H7 (cell line): ENCODE measurements around the gene SLFN11. TPM values are rescaled to one million over a fixed set of nuclear protein-coding genes. Genes with fewer than 3 reads are reported as not detected.

Experiments
- DNase-seq: peaks from one replicate; pipeline ENCODE4 v3.0.0; 2012
- H3K27me3 ChIP-seq: 2 replicates; pipeline ENCODE4 v1.6.0; 2011; ENCODE audit warnings: mild to moderate bottlenecking, low read length; ENCODE audit not compliant: control insufficient read depth, insufficient read depth
- H3K36me3 ChIP-seq: replicated peaks from 2 replicates; pipeline ENCODE4 v1.5.1; 2011; ENCODE audit warnings: low read length; ENCODE audit not compliant: control insufficient read depth, insufficient read depth
- H3K4me3 ChIP-seq: 2 replicates; pipeline ENCODE4 v1.5.1; 2011; ENCODE audit warnings: low read depth, mild to moderate bottlenecking, control low read depth, low read length, moderate library complexity; ENCODE audit not compliant: insufficient read depth
- total RNA-seq: library from RNA; depleted of rRNA; stranded (reverse); fragments of >200 nt; shearing (Covaris generic); gene quantifications from 2 replicates; pipeline ENCODE4 v1.2.3, GENCODE V29; 2014

SLFN11 gene
- total RNA-seq, 1 experiment from 2014 or later = 0.21 TPM

GRCh38 chr17:35373984-35374765 is 754 bp upstream of the SLFN11 start:
- DNase-seq = peak; percentile 57
- peaks cover 65% of the 10 kb centered on the region for H3K27me3 ChIP-seq
- peak overlapping the region; percentile 44 for H3K4me3 ChIP-seq
- H3K36me3 ChIP-seq = no peaks in the 10 kb centered on the region

- H3K4me3 ChIP-seq = peak overlapping the region; percentile 44
- no peaks in the 10 kb centered on the region for H3K36me3 ChIP-seq
- peaks cover 65% of the 10 kb centered on the region for H3K27me3 ChIP-seq
- DNase-seq = peak; percentile 64
These were observed 431 bp downstream of the SLFN11 start for GRCh38 chr17:35372846-35373533.

GRCh38 chr17:35371934-35372333 is 1.5 kb downstream of the SLFN11 start:
- no peak overlapping the region for H3K4me3 ChIP-seq
- no peaks in the 10 kb centered on the region for H3K36me3 ChIP-seq
- no peak for DNase-seq
- peaks cover 61% of the 10 kb centered on the region for H3K27me3 ChIP-seq

GRCh38 chr17:35368081-35368830 is 5.2 kb downstream of the SLFN11 start:
- Histone ChIP-seq H3K36me3 (no peaks in the 10 kb centered on the region), H3K4me3 (no peak overlapping the region), H3K27me3 (peaks cover 25% of the 10 kb centered on the region)
- peak; percentile 27 for DNase-seq

- Histone ChIP-seq H3K27me3 (peaks cover 2% of the 10 kb centered on the region), H3K36me3 (no peaks in the 10 kb centered on the region)
These were observed 12.4 kb downstream of the SLFN11 start for GRCh38 chr17:35361027-35361426.

GRCh38 chr17:35359398-35359797 is 14.0 kb downstream of the SLFN11 start:
- no peak overlapping the region for H3K4me3 ChIP-seq
- no peaks in the 10 kb centered on the region for H3K36me3 ChIP-seq
- DNase-seq = no peak
- peaks cover 2% of the 10 kb centered on the region for H3K27me3 ChIP-seq

More at GRCh38 chr17:35361027-35361426, 12.4 kb downstream of the SLFN11 start:
- DNase-seq = no peak
- no peak overlapping the region for H3K4me3 ChIP-seq

- peaks cover 3% of the 10 kb centered on the region; the same call in 1 of the 2 replicates for H3K27me3 ChIP-seq
- no peak overlapping the region for H3K4me3 ChIP-seq
- no peak for DNase-seq
- no peaks in the 10 kb centered on the region for H3K36me3 ChIP-seq
These were observed 21.1 kb downstream of the SLFN11 start for GRCh38 chr17:35352284-35352683.

- DNase-seq = no peak
- Histone ChIP-seq H3K4me3 (no peak overlapping the region), H3K27me3 (peaks cover 15% of the 10 kb centered on the region), H3K36me3 (no peaks in the 10 kb centered on the region)
These were observed 22.9 kb downstream of the SLFN11 start for GRCh38 chr17:35350493-35350892.

- peaks cover 36% of the 10 kb centered on the region for H3K27me3 ChIP-seq
These were observed 27.3 kb downstream of the SLFN11 start for GRCh38 chr17:35345926-35346771.

GRCh38 chr17:35345445-35345925 is 27.9 kb downstream of the SLFN11 start:
- Histone ChIP-seq H3K4me3 (peak overlapping the region; percentile 64), H3K36me3 (no peaks in the 10 kb centered on the region), H3K27me3 (peaks cover 36% of the 10 kb centered on the region)
- DNase-seq = peak; percentile 41

More at GRCh38 chr17:35345926-35346771, 27.3 kb downstream of the SLFN11 start:
- DNase-seq = peak; percentile 69
- H3K4me3 ChIP-seq = peak overlapping the region; percentile 64
- H3K36me3 ChIP-seq = no peaks in the 10 kb centered on the region

GRCh38 chr17:35344262-35344661 is 29.2 kb downstream of the SLFN11 start:
- peaks cover 36% of the 10 kb centered on the region for H3K27me3 ChIP-seq
- no peaks in the 10 kb centered on the region for H3K36me3 ChIP-seq
- no peak for DNase-seq
- H3K4me3 ChIP-seq = no peak overlapping the region

- H3K4me3 ChIP-seq = no peak overlapping the region
- no peak for DNase-seq
- H3K27me3 ChIP-seq = peaks cover 33% of the 10 kb centered on the region
- H3K36me3 ChIP-seq = no peaks in the 10 kb centered on the region
These were observed 31.1 kb downstream of the SLFN11 start for GRCh38 chr17:35342276-35342675.

GRCh38 chr17:35341411-35341992 is 31.9 kb downstream of the SLFN11 start:
- Histone ChIP-seq H3K4me3 (no peak overlapping the region), H3K36me3 (no peaks in the 10 kb centered on the region), H3K27me3 (peaks cover 27% of the 10 kb centered on the region)

More at GRCh38 chr17:35341411-35341992, 31.9 kb downstream of the SLFN11 start:
- no peak for DNase-seq
